Psoas muscle (tissue), 8 donors: ENCODE data around the gene TMTC4. TPM values are rescaled to one million over a fixed set of nuclear protein-coding genes. Genes with fewer than 3 reads are reported as not detected.
A peak's percentile ranks its signal among the peaks of the same experiment; 100 is the strongest.

Source experiments
- ATAC-seq, 4 donors: fragments of 200-7000 bp; cut with Tn5 transposase; one replicate each; pipeline ENCODE4 v1.9.1; 2020; ENCODE audit warnings: moderate library complexity in 3 of 4, mild to moderate bottlenecking in 2 of 4
- DNase-seq, 2 donors: peaks; one replicate each; pipeline ENCODE4 v3.0.0-alpha.2; 2020
- H3K27ac ChIP-seq: fragments of 200-600 bp; one replicate; pipeline ENCODE4 v1.8.0; 2022
- H3K27me3 ChIP-seq, 3 donors: fragments of 200-600 bp in 1 of 3; one replicate each; pipeline versions ENCODE4 v1.6.1 to v1.8.0; 2013 to 2022; ENCODE audit warnings: low read length in 2 of 3, mild to moderate bottlenecking in 2 of 3, moderate library complexity in 1 of 3; ENCODE audit not compliant: insufficient read depth in 3 of 3
- H3K36me3 ChIP-seq, 2 donors: fragments of 200-600 bp in 1 of 2; one replicate each; pipeline versions ENCODE4 v1.6.1 to v1.8.0; 2013 to 2022; ENCODE audit warnings: low read depth in 1 of 2, mild to moderate bottlenecking in 1 of 2, moderate library complexity in 1 of 2; ENCODE audit not compliant: insufficient read depth in 1 of 2
- H3K4me1 ChIP-seq: fragments of 200-600 bp; one replicate; pipeline ENCODE4 v1.8.0; 2022
- H3K4me3 ChIP-seq: fragments of 200-600 bp; one replicate; pipeline ENCODE4 v1.8.0; 2022; ENCODE audit warnings: mild to moderate bottlenecking
- H3K9me3 ChIP-seq: fragments of 200-600 bp; one replicate; pipeline ENCODE4 v1.8.0; 2022
- WGBS, 3 donors: extraction: QIAGEN DNeasy Blood & Tissue Kit; methylation state at CpG; one replicate each; pipeline versions ENCODE4 v1.1.6 to v1.1.7; 2013; 5-methylcytosine and 5-hydroxymethylcytosine counted together
- intact Hi-C, 2 donors: fragments of 100-400 bp; cut with DNase I; formaldehyde crosslinking; loops; one replicate each; pipeline versions ENCODE4 v1.11.0 to v1.14.2; 2022
- polyA plus RNA-seq, 3 donors: library from polyadenylated mRNA; stranded (reverse); fragments of 200-250 nt; gene quantifications; one replicate each; pipeline ENCODE4 v1.2.3, GENCODE V29; 2013
- total RNA-seq, 4 donors: library from RNA; stranded (reverse); fragmentation: NEBNext Ultra II Directional in 2 of 4; extraction: Animal tissue kit (Norgen Biotek cat#: 25700) in 2 of 4; gene quantifications; one replicate each; pipeline versions ENCODE4 v1.2.1 to v1.2.4, GENCODE V29; 2021 to 2023
- TF ChIP-seq, protein P1 (sequence below): fragments of 200-600 bp; IDR thresholded peaks from one replicate; pipeline ENCODE4 v1.8.0; 2022; ENCODE audit warnings: antibody characterized with exemption
- donor health status: healthy with polysubstance abuse.
- donor health status: DM: no; HTN: no; CAD: no; lungs with moderate emphysema.
- donor health status: Bipolar disorder and iron deficiency.
- donor health status: healthy.
- donor health status: DM: yes; HTN: yes; CAD: no.
- donor health status: DM: no; HTN: no; CAD: no.
- donor health status: DM: no; HTN: no; CAD: no.
- donor health status: DM: yes; HTN: yes; CAD: no.

Gene TMTC4
- total and polyA plus RNA-seq, 7 donors, result 3.6 to 10.1 (median 6.9) TPM

DNA sequence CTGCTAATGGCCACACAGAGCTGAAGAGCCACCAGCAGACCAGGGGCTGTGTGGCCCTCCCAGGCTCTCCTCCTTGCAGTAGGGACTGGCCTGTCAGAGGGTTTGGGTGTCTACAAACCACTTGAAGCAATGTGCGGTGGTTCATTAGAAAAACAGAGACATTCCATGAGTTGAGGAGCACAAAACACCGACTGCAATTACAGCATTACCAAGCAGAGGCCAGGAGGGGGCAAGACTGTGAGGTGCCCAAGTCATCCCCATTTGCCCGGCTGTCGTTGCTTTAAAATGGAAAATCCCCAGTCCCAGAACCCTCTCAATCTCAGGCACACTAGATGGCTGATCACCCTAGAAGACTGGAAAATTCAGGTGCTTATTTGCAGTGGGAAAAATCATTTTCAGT lies 15.0 kb downstream of the TMTC4 start:
- ATAC-seq, result no peak
- Histone ChIP-seq H3K27me3 (no peaks in the 10 kb centered on the region), H3K9me3 (no peaks in the 10 kb centered on the region), H3K36me3 (peaks cover 3 to 79% of the 10 kb centered on the region in 2 donors), H3K4me3 (no peak overlapping the region), H3K4me1 (no peaks in the 10 kb centered on the region), H3K27ac (no peak overlapping the region)
- DNase-seq, result no peak
- TF ChIP-seq, protein P1, sequence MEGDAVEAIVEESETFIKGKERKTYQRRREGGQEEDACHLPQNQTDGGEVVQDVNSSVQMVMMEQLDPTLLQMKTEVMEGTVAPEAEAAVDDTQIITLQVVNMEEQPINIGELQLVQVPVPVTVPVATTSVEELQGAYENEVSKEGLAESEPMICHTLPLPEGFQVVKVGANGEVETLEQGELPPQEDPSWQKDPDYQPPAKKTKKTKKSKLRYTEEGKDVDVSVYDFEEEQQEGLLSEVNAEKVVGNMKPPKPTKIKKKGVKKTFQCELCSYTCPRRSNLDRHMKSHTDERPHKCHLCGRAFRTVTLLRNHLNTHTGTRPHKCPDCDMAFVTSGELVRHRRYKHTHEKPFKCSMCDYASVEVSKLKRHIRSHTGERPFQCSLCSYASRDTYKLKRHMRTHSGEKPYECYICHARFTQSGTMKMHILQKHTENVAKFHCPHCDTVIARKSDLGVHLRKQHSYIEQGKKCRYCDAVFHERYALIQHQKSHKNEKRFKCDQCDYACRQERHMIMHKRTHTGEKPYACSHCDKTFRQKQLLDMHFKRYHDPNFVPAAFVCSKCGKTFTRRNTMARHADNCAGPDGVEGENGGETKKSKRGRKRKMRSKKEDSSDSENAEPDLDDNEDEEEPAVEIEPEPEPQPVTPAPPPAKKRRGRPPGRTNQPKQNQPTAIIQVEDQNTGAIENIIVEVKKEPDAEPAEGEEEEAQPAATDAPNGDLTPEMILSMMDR, result no peak
- intact Hi-C loops, result no loop called here
- WGBS, 3 donors, result 88 to 92% (median 91%) methylated on average over 4 of the region's 4 CpGs

DNA sequence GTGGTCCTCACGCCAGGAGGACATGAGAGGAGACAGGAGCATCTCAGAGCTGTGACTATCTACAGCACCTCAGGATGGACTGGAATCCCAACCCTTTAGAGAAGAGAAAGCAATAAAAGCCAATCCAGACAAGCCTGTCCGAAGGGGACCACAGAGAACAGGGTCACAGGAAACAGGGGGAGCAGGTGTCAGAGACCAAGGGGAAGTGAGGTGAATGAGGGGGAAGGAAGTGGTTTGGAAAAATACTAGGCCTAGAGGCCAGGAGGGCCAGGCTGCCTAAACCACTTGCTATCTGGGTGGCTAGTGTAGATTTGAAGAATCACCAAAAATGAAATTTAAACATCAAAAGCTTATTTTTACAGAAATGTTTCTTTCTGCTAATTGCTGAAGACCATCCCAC lies 16.2 kb downstream of the TMTC4 start:
- no peak overlapping the region for H3K4me3 ChIP-seq
- peaks cover 3 to 79% of the 10 kb centered on the region in 2 donors for H3K36me3 ChIP-seq

DNA sequence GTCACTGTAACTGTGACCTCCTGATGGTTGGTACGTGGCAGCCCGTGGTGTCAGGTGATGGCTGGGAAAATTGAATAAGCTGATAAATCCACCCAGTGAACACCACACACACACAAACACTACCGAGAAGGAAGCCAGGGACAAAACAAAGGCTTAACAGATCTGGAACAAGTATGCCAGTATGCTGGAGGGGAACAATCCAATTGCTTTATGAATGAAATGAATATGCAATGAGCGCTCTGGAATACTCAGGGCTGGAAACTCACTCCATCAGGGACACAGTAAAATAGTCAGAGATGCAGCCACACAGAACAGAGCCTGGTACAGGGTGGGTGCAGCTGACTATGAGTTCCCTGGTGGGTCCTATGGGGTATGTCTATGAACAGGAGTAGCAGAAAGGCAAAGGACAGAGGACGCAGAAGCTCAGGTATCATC lies 16.7 kb downstream of the TMTC4 start:
- Histone ChIP-seq H3K36me3 (peaks cover 3 to 78% of the 10 kb centered on the region in 2 donors), H3K9me3 (no peaks in the 10 kb centered on the region), H3K27me3 (no peaks in the 10 kb centered on the region), H3K27ac (no peak overlapping the region), H3K4me1 (no peaks in the 10 kb centered on the region), H3K4me3 (no peak overlapping the region)
- no peak for DNase-seq
- TF ChIP-seq, protein P1, result no peak
- no peak for ATAC-seq
- WGBS, 3 donors, result 85 to 91% (median 86%) methylated on average over 5 of the region's 5 CpGs
- intact Hi-C loops, result no loop called here

More for the DNA sequence above, 16.2 kb downstream of the TMTC4 start:
- intact Hi-C loops, result no loop called here
- ATAC-seq (no peak), DNase-seq (no peak)
- no peaks in the 10 kb centered on the region for H3K27me3 ChIP-seq
- no peaks in the 10 kb centered on the region for H3K4me1 ChIP-seq
- no peaks in the 10 kb centered on the region for H3K9me3 ChIP-seq
- TF ChIP-seq, protein P1, result no peak
- 47 to 71% (median 49%) methylated on average over 2 of the region's 2 CpGs for WGBS, 3 donors
- H3K27ac ChIP-seq, result no peak overlapping the region

DNA sequence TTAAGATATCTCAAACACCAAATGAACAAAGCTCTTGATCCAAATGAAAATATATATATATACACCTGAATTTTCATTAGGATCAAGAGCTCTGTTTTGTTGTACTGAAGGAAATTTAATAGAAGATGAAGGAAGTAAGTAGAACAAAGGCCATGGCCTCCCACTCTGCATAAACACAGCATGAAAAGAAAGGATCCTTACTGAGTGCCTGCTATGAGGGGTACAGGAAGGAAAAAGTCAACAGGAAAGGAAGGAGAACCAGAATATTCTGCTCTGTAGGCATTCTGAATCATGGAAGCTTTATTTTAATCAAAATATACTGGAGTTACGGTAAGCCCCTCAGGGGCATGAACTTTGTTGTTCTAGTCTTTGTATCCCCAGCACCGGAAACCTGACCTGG lies 22.1 kb downstream of the TMTC4 start:
- intact Hi-C loops, result no loop called here
- no peaks in the 10 kb centered on the region for H3K9me3 ChIP-seq
- H3K4me3 ChIP-seq, result no peak overlapping the region
- no peaks in the 10 kb centered on the region for H3K27me3 ChIP-seq
- no peak overlapping the region for H3K27ac ChIP-seq
- WGBS, 3 donors, result 84 to 94% (median 90%) methylated on average over 2 of the region's 2 CpGs
- no peak for ATAC-seq
- peaks cover 8% of the 10 kb centered on the region for H3K4me1 ChIP-seq
- peaks cover 3 to 39% of the 10 kb centered on the region in 2 donors for H3K36me3 ChIP-seq
- TF ChIP-seq, protein P1, result no peak
- no peak for DNase-seq

DNA sequence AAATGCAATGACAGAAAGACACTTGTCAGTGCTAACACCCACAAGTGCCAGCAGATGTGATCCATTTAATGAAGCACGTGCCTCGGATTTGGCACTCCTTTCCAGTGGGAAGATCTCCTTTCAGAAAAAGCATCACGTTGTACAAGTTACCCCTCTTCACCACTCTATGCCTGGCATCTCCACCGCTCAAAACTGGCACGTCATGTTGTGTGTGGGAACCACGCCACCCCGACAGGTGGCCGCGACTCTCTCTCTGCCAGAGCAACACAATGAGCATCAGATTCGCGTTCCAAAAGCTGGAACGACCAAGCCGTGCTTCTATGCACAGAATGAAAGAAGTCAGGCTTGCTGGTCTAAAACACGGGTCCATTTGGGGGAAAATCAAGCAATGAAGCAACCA lies 24.3 kb downstream of the TMTC4 start:
- Histone ChIP-seq H3K4me3 (no peak overlapping the region), H3K9me3 (no peaks in the 10 kb centered on the region), H3K4me1 (peaks cover 8% of the 10 kb centered on the region), H3K36me3 (peaks cover 0 to 19% of the 10 kb centered on the region in 2 donors), H3K27ac (no peak overlapping the region), H3K27me3 (no peaks in the 10 kb centered on the region)
- intact Hi-C loops, result no loop called here
- peak; percentile 84 to 90 (median 88) for ATAC-seq
- 26 to 35% (median 30%) methylated on average over 14 of the region's 14 CpGs for whole genome bisulfite sequencing, 3 donors
- no peak for DNase-seq
- TF ChIP-seq, protein P1, result no peak
